ENCODE data around the gene BTBD2. TPM values are rescaled to one million over a fixed set of nuclear protein-coding genes. Genes with fewer than 3 reads are reported as not detected.

The BTBD2 gene
- total and polyA plus RNA-seq, 2 of the 8 experiments (the other 6 are each of a cell fraction or from before 2014, with no cell fraction given), result 91.7 to 92.3 TPM

DNA sequence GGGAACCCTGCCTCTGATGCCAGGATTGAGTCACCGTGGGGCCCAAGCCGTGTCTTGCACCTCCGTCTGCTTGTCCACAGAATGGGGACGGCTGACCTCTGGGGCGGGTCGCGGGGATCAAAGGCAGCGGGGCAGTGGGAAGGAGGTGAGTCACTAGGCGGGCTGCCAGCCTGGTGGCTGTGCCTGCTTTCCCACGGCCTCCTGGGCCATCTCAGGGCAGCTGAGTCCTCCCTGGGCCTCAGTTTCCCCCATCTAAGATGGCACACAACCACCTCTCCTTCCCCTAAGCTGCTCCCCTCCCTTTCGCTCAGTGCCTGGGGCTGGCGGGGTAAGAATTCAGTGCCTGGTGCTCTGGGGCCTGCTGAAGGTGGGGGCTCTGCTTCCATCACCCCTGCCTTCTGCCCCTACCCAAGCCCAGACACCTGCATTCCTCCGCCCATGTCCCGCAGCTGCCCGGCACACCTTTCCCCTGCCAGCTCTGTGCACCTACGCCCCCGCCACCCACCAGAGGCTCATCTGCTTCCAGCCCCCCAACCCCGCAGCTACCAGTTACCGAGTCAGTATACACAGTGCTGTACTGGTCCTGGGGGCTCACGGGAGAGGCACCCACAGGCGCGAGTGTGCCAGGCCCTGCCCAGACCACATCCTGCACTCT lies 32.1 kb upstream of the BTBD2 start:
- Histone ChIP-seq H3K56ac (replicated peaks; ENCODE audit: insufficient read length, low read depth, low read length) (no peak overlapping the region), H2BK12ac (ENCODE audit: low read depth, low read length) (no peak overlapping the region), H3K4me2 (ENCODE audit: insufficient read depth in 1 of 2, low read depth in 2 of 2, low read length in 2 of 2) (no peak overlapping the region), H3K4ac (replicated peaks; ENCODE audit: insufficient read length, low read depth, low read length) (no peak overlapping the region), H2AFZ (ENCODE audit: low read length) (no peak overlapping the region), H4K5ac (ENCODE audit: insufficient read length, low read depth, low read length) (no peak overlapping the region), H2BK120ac (replicated peaks; ENCODE audit: low read depth, low read length) (no peak overlapping the region), H3K27ac (ENCODE audit: low read depth, low read length) (no peak overlapping the region), H3K9me3 (ENCODE audit: insufficient read depth in 2 of 2, low read depth in 1 of 2, low read length in 1 of 2) (no peaks in the 10 kb centered on the region), H4K20me1 (replicated peaks in 1 of 2; ENCODE audit: control insufficient read depth in 1 of 2, insufficient read depth in 2 of 2, low read length in 2 of 2) (peaks cover 21 to 49% of the 10 kb centered on the region in 2 experiments), H4K8ac (ENCODE audit: extremely low read depth, insufficient read depth, low read length) (peak overlapping the region; percentile 63; the same call in 1 of the 2 replicates), H3K9ac (replicated peaks in 1 of 4; ENCODE audit: extremely low read depth in 1 of 4, low read depth in 3 of 4, low read length in 3 of 4) (no peak overlapping the region), H3K4me3 (ENCODE audit: extremely low read depth in 1 of 4, insufficient read depth in 2 of 4, low read depth in 3 of 4, low read length in 4 of 4) (no peak overlapping the region), H3K79me2 (ENCODE audit: control insufficient read depth in 1 of 2, insufficient read depth in 2 of 2, low read length in 2 of 2) (peaks cover 9 to 29% of the 10 kb centered on the region in 2 experiments; a peak in 2 of 4 replicates), H3K18ac (ENCODE audit: extremely low read depth, low read length) (no peak overlapping the region; the same call in 1 of the 2 replicates), H3K79me1 (ENCODE audit: low read depth, low read length) (peaks cover 23% of the 10 kb centered on the region), H2AK5ac (ENCODE audit: low read depth, low read length) (no peak overlapping the region), H3K27me3 (replicated peaks in 1 of 4; ENCODE audit: control insufficient read depth in 3 of 4, extremely low read depth in 1 of 4, insufficient read depth in 3 of 4, low read length in 3 of 4) (no peaks in the 10 kb centered on the region), H2BK5ac (ENCODE audit: low read depth, low read length) (no peak overlapping the region), H2BK20ac (ENCODE audit: low read length) (no peak overlapping the region), H3K36me3 (ENCODE audit: control insufficient read depth in 2 of 4, insufficient read depth in 4 of 4, low read length in 3 of 4) (peaks cover 0 to 9% (median 6%) of the 10 kb centered on the region in 4 experiments; a peak in 5 of 8 replicates), H4K91ac (replicated peaks; ENCODE audit: insufficient read length, low read length) (no peak overlapping the region), H3K23me2 (ENCODE audit: low read depth, low read length) (peaks cover 4% of the 10 kb centered on the region; the same call in 1 of the 2 replicates), H2BK15ac (ENCODE audit: low read length) (no peak overlapping the region), H3K14ac (ENCODE audit: insufficient read length) (no peak overlapping the region), H3K4me1 (replicated peaks in 1 of 4; ENCODE audit: control insufficient read depth in 3 of 4, insufficient read depth in 4 of 4, low read length in 3 of 4) (peaks cover 0 to 19% (median 13%) of the 10 kb centered on the region in 4 experiments; a peak in 5 of 7 replicates), H3K23ac (ENCODE audit: insufficient read length) (no peak overlapping the region)
- WGBS, 2 experiments (ENCODE audit: extremely low coverage in 1 of 2, insufficient coverage in 1 of 2, insufficient read length in 1 of 2, insufficient replicate concordance in 2 of 2, low coverage in 1 of 2, low lambda C conversion rate in 2 of 2, missing lambda C conversion rate in 1 of 2), result 96% methylated on average over 15 of the region's 22 CpGs; no CpG with 5 or more reads in 1 of the 2 experiments
- CTCF ChIA-PET (ENCODE audit: partially characterized antibody), result interaction anchor here (0.7 to 1.0 kb wide), 2 partner anchors 14 to 28 kb away, joined by 3 to 4 read pairs; no protein-coding TSS in a partner anchor
- DNase-seq (ENCODE audit: low read depth in 1 of 2, low spot score in 2 of 2), result no peak
- POLR2A ChIA-PET (ENCODE audit: partially characterized antibody), result interaction anchor here (1.0 to 22.2 kb wide), 7 partner anchors 9 to 88 kb away, joined by 3 to 524 read pairs (median 5); no protein-coding TSS in a partner anchor
- FAIRE-seq, result no peak
- TF ChIP-seq POLR2A (IDR thresholded peaks at IDR 0.05; ENCODE audit: control extremely low read depth in 1 of 2, low read depth in 2 of 2, low read length in 2 of 2), result peak in 1 of 2 experiments; percentile 29; a peak in 1 of 3 replicates
- TF ChIP-seq, protein P1, sequence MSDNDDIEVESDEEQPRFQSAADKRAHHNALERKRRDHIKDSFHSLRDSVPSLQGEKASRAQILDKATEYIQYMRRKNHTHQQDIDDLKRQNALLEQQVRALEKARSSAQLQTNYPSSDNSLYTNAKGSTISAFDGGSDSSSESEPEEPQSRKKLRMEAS (IDR thresholded peaks at IDR 0.05), result no peak
- no peak for TF ChIP-seq FOSL1 (IDR thresholded peaks at IDR 0.05; ENCODE audit: insufficient read depth, low read depth, low read length)
- TF ChIP-seq JUN (IDR thresholded peaks at IDR 0.05; ENCODE audit: low read depth, low read length), result no peak
- no peak for TF ChIP-seq JUND (IDR thresholded peaks at IDR 0.05; ENCODE audit: low read length)
